GM21367 (cell line): ENCODE data around the gene TPD52L2.
"Not testable (repeated sequence)": the region's sequence is repeated elsewhere in the genome, so short reads cannot be mapped to it uniquely, and the experiment has no call there.

Experiments
- ATAC-seq: cut with Tn5 transposase; IDR thresholded peaks from one replicate; pipeline ENCODE4 v1.9.1; 2021; ENCODE audit not compliant: unreplicated experiment

Gene TPD52L2

GRCh38 chr20:63878899-63879663, 14.0 kb downstream of the TPD52L2 start:
- no peak for ATAC-seq

- ATAC-seq = not testable (repeated sequence)
These were observed 15.8 kb downstream of the TPD52L2 start for GRCh38 chr20:63880901-63881300.

- no peak for ATAC-seq
These were observed 16.6 kb downstream of the TPD52L2 start for GRCh38 chr20:63881451-63882226.

GRCh38 chr20:63882257-63883200, 17.5 kb downstream of the TPD52L2 start:
- no peak for ATAC-seq

- no peak for ATAC-seq
These were observed 18.1 kb downstream of the TPD52L2 start for GRCh38 chr20:63883201-63883593.

- ATAC-seq = no peak
These were observed 19.6 kb downstream of the TPD52L2 start for GRCh38 chr20:63884506-63885263.

GRCh38 chr20:63885264-63886053, 20.4 kb downstream of the TPD52L2 start:
- ATAC-seq = no peak

GRCh38 chr20:63886054-63886419, 21.0 kb downstream of the TPD52L2 start:
- no peak for ATAC-seq

GRCh38 chr20:63886921-63887320, 21.9 kb downstream of the TPD52L2 start:
- no peak for ATAC-seq

GRCh38 chr20:63889241-63890200, 24.5 kb downstream of the TPD52L2 start:
- no peak for ATAC-seq

- no peak for ATAC-seq
These were observed 25.1 kb downstream of the TPD52L2 start for GRCh38 chr20:63890201-63890576.

GRCh38 chr20:63890616-63891015, 25.5 kb downstream of the TPD52L2 start:
- ATAC-seq = no peak

GRCh38 chr20:63891061-63892002, 26.3 kb downstream of the TPD52L2 start:
- ATAC-seq = no peak

GRCh38 chr20:63892402-63892801, 27.3 kb downstream of the TPD52L2 start:
- no peak for ATAC-seq

- no peak for ATAC-seq
These were observed 28.9 kb downstream of the TPD52L2 start for GRCh38 chr20:63893999-63894357.

GRCh38 chr20:63894358-63895201, 29.5 kb downstream of the TPD52L2 start, which contains the start of gene DNAJC5:
Gene DNAJC5 (plus strand): TSS chr20:63895126. CDS start chr20:63928346, 33,220 bp downstream.
- peak; percentile 64 for ATAC-seq
